Panc1 (cell line): ENCODE data around the gene RUFY1. TPM values are rescaled to one million over a fixed set of nuclear protein-coding genes. Genes with fewer than 3 reads are reported as not detected.

ENCODE experiments used
- ATAC-seq: fragments of 200-7000 bp; cut with Tn5 transposase; 2 replicates; pipeline ENCODE4 v1.9.1; 2020; ENCODE audit warnings: mild to moderate bottlenecking, moderate library complexity
- BruUV-seq: library from RNA; stranded (reverse); fragments of 400-500 nt; replicated peaks from 2 replicates; lab custom pipeline; 2021; lab: Mats Ljungman, UMichigan
- CTCF ChIA-PET: fragments of 300-600 bp; sonication (Branson Sonifier 250); formaldehyde crosslinking; loops from one replicate; lab custom pipeline; 2022; ENCODE audit warnings: antibody characterized with exemption; lab: Charles Lee
- POLR2A ChIA-PET: fragments of 300-600 bp; sonication (Branson Sonifier 250); formaldehyde crosslinking; loops from one replicate; lab custom pipeline; 2022; ENCODE audit warnings: antibody characterized with exemption; lab: Charles Lee
- DNase-seq: peaks from one replicate; pipeline ENCODE4 v3.0.0-alpha.2; 2010; ENCODE audit warnings: low read depth, low spot score
- H3K27ac ChIP-seq: 2 replicates; pipeline ENCODE4 v1.5.1; 2011; ENCODE audit warnings: mild to moderate bottlenecking, low read length, inconsistent platforms
- H3K27me3 ChIP-seq: fragments of 200-500 bp; sonication (Bioruptor generic); 2 replicates; pipeline ENCODE4 v1.6.0; 2014; ENCODE audit warnings: low read length, inconsistent platforms; ENCODE audit not compliant: control insufficient read depth, insufficient read depth
- H3K36me3 ChIP-seq: fragments of 200-500 bp; sonication (Bioruptor generic); 2 replicates; pipeline ENCODE4 v1.5.1; 2014; ENCODE audit warnings: inconsistent platforms, mild to moderate bottlenecking, low read length, moderate library complexity; ENCODE audit not compliant: control insufficient read depth, insufficient read depth
- H3K4me1 ChIP-seq: 2 replicates; pipeline ENCODE4 v1.5.1; 2011; ENCODE audit warnings: inconsistent platforms, mild to moderate bottlenecking, low read length, moderate library complexity; ENCODE audit not compliant: control insufficient read depth, insufficient read depth
- H3K4me3 ChIP-seq, 2 experiments: 2 replicates each; pipeline ENCODE4 v1.5.1; 2011 to 2012; ENCODE audit warnings: low read depth in 2 of 2, low read length in 2 of 2, mild to moderate bottlenecking in 2 of 2, inconsistent platforms in 1 of 2, moderate library complexity in 1 of 2
- H3K9me3 ChIP-seq: fragments of 200-500 bp; sonication (Bioruptor generic); 2 replicates; pipeline ENCODE4 v1.5.1; 2014; ENCODE audit warnings: low read depth, mild to moderate bottlenecking, inconsistent platforms, low read length, moderate library complexity; ENCODE audit not compliant: control insufficient read depth, insufficient read depth
- POLR2AphosphoS5 ChIP-seq: IDR thresholded peaks from 2 replicates; pipeline ENCODE4 v1.6.1; 2012; ENCODE audit warnings: mild to moderate bottlenecking, low read depth, low read length, moderate library complexity
- SIN3A ChIP-seq: IDR thresholded peaks from 2 replicates; pipeline ENCODE4 v1.6.1; 2012; ENCODE audit warnings: low read depth, mild to moderate bottlenecking, low read length, moderate library complexity, borderline replicate concordance; ENCODE audit not compliant: insufficient read depth
- TCF7L2 ChIP-seq: IDR thresholded peaks from 2 replicates; pipeline ENCODE4 v1.6.1; 2011; ENCODE audit warnings: mild to moderate bottlenecking, low read depth, low read length, inconsistent platforms
- in situ Hi-C: cut with HindIII; loops from 2 replicates; pipeline ENCODE4 v1.10.0; 2016; ENCODE audit warnings: low sequenced_read_pairs, low pct_unique_long_range_greater_than_20kb
- intact Hi-C: fragments of 100-400 bp; cut with micrococcal nuclease; formaldehyde crosslinking; loops from one replicate; pipeline ENCODE4 v1.10.0; 2022; ENCODE audit not compliant: unreplicated experiment
- total RNA-seq: library from RNA; stranded (reverse); gene quantifications from one replicate; pipeline ENCODE4 v1.2.1, GENCODE V29; 2021; ENCODE audit not compliant: unreplicated experiment
- TF ChIP-seq, protein P1 (sequence below), 2 experiments: IDR thresholded peaks; 2 replicates each; pipeline ENCODE4 v1.6.1; 2011 to 2012; ENCODE audit warnings: low read depth in 2 of 2, control low read depth in 1 of 2, low read length in 1 of 2, mild to moderate bottlenecking in 1 of 2, moderate library complexity in 1 of 2; ENCODE audit not compliant: insufficient read depth in 1 of 2
- TF ChIP-seq, protein P2 (sequence below): fragments of 450-650 bp; IDR thresholded peaks from 2 replicates; pipeline ENCODE4 v1.5.1; 2017; ENCODE audit warnings: mild to moderate bottlenecking

Gene RUFY1
- total RNA-seq, 1 experiment from 2014 or later = 66.3 TPM

DNA sequence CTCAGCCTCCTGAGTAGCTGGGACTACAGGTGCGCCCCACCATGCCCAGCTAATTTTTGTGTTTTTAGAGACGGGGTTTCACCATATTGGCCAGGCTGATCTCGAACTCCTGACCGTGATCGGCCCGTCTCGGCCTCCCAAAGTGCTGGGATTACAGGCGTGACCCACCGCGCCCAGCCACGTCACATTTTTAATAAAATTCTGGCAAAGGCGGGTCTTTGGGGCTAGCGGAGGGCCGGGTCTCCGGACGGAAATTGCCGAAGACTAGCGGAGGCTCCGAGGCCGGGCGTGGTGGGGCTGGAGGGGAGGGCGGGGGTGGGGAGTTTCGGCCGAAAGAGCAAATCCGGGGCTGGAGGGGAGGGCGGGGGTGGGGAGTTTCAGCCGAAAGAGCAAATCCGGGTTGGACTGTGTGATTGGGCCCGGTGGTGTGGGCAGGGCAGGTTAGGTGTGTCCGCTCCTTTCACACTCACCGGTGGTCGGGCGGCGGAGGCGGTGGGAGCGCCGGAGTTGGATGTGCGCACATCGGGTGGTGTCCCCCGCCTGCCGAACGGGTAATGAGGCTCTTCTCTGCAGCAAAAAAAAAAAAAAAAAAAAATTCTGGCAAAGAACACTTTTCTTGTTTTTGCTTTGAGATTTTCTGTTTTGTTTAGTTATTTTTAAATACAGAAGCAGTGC lies 27.1 kb downstream of the RUFY1 start:
- Histone ChIP-seq H3K4me3 (no peak overlapping the region), H3K27ac (no peak overlapping the region), H3K36me3 (peaks cover 7% of the 10 kb centered on the region), H3K27me3 (no peaks in the 10 kb centered on the region), H3K9me3 (no peaks in the 10 kb centered on the region), H3K4me1 (no peaks in the 10 kb centered on the region)
- intact Hi-C loops = no loop called here
- ChIA-PET CTCF (no interaction called here), POLR2A (no interaction called here)
- TF ChIP-seq, protein P1, sequence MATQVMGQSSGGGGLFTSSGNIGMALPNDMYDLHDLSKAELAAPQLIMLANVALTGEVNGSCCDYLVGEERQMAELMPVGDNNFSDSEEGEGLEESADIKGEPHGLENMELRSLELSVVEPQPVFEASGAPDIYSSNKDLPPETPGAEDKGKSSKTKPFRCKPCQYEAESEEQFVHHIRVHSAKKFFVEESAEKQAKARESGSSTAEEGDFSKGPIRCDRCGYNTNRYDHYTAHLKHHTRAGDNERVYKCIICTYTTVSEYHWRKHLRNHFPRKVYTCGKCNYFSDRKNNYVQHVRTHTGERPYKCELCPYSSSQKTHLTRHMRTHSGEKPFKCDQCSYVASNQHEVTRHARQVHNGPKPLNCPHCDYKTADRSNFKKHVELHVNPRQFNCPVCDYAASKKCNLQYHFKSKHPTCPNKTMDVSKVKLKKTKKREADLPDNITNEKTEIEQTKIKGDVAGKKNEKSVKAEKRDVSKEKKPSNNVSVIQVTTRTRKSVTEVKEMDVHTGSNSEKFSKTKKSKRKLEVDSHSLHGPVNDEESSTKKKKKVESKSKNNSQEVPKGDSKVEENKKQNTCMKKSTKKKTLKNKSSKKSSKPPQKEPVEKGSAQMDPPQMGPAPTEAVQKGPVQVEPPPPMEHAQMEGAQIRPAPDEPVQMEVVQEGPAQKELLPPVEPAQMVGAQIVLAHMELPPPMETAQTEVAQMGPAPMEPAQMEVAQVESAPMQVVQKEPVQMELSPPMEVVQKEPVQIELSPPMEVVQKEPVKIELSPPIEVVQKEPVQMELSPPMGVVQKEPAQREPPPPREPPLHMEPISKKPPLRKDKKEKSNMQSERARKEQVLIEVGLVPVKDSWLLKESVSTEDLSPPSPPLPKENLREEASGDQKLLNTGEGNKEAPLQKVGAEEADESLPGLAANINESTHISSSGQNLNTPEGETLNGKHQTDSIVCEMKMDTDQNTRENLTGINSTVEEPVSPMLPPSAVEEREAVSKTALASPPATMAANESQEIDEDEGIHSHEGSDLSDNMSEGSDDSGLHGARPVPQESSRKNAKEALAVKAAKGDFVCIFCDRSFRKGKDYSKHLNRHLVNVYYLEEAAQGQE (IDR thresholded peaks at IDR 0.05; ENCODE audit: insufficient read depth in 1 of 2, low read depth in 2 of 2, low read length in 1 of 2) = no peak
- no peak for TF ChIP-seq POLR2AphosphoS5
- TF ChIP-seq SIN3A = no peak
- no peak for TF ChIP-seq TCF7L2
- TF ChIP-seq, protein P2, sequence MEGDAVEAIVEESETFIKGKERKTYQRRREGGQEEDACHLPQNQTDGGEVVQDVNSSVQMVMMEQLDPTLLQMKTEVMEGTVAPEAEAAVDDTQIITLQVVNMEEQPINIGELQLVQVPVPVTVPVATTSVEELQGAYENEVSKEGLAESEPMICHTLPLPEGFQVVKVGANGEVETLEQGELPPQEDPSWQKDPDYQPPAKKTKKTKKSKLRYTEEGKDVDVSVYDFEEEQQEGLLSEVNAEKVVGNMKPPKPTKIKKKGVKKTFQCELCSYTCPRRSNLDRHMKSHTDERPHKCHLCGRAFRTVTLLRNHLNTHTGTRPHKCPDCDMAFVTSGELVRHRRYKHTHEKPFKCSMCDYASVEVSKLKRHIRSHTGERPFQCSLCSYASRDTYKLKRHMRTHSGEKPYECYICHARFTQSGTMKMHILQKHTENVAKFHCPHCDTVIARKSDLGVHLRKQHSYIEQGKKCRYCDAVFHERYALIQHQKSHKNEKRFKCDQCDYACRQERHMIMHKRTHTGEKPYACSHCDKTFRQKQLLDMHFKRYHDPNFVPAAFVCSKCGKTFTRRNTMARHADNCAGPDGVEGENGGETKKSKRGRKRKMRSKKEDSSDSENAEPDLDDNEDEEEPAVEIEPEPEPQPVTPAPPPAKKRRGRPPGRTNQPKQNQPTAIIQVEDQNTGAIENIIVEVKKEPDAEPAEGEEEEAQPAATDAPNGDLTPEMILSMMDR = no peak
- no TSS peak for BruUV-seq
- ATAC-seq (no peak), DNase-seq (no peak)
- in situ Hi-C loops = no loop called here

DNA sequence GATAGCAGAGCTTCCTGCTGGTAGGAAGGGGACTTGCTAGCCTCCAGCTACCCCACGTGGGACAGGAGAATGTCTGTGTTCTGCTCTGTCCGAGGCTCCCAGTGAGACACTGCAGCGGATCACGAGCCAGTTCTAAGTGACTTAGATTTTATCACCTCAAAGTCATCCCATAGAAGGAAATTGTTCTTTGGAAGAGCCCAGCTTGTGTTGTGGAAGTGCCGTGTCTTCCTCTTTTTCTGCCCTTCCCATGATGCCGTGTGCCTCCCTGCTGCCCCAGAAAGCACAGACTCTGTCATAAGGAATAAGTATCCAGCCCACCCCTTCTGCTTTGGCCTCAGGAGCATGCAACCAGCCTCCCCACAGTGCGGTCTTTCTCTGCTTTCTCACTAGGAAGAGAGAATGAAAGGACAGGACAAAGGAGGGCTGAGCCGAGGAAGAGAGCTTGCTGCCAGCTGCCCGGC lies 35.6 kb downstream of the RUFY1 start:
- Histone ChIP-seq H3K27me3 (no peaks in the 10 kb centered on the region), H3K4me1 (no peaks in the 10 kb centered on the region), H3K9me3 (no peaks in the 10 kb centered on the region), H3K36me3 (peaks cover 7% of the 10 kb centered on the region; the same call in 1 of the 2 replicates), H3K27ac (no peak overlapping the region), H3K4me3 (no peak overlapping the region)
- POLR2A ChIA-PET = interaction anchor here (1.1 kb wide), 1 partner anchor 27 kb away, joined by 3 read pairs; no protein-coding TSS in a partner anchor
- in situ Hi-C loops = no loop called here
- no peak; the same call in 1 of the 2 replicates for ATAC-seq
- CTCF ChIA-PET = no interaction called here
- TF ChIP-seq, protein P1 (IDR thresholded peaks at IDR 0.05; ENCODE audit: insufficient read depth in 1 of 2, low read depth in 2 of 2, low read length in 1 of 2) = no peak
- TF ChIP-seq POLR2AphosphoS5 = no peak
- intact Hi-C loops = no loop called here
- no peak for DNase-seq
- no TSS peak for BruUV-seq
